Fibroblast of lung (primary cell): ENCODE measurements around the gene H2AZ2. TPM values are rescaled to one million over a fixed set of nuclear protein-coding genes. Genes with fewer than 3 reads are reported as not detected.

ENCODE experiments used
- DNase-seq, 2 donors: peaks; one replicate each; pipeline versions ENCODE4 v3.0.0 to v3.0.0-alpha.2; 2010; ENCODE audit warnings: low read depth in 2 of 2
- H2AFZ ChIP-seq: 2 replicates; pipeline ENCODE4 v1.5.1; 2012; ENCODE audit warnings: low read length, control low read depth, inconsistent platforms
- H3K27ac ChIP-seq: 2 replicates; pipeline ENCODE4 v1.5.1; 2011; ENCODE audit warnings: low read length, control low read depth; ENCODE audit not compliant: insufficient read depth
- H3K27me3 ChIP-seq: 2 replicates; pipeline ENCODE4 v1.5.1; 2011; ENCODE audit warnings: mild to moderate bottlenecking, low read length; ENCODE audit not compliant: control insufficient read depth, insufficient read depth
- H3K36me3 ChIP-seq: 2 replicates; pipeline ENCODE4 v1.5.1; 2011; ENCODE audit warnings: low read length; ENCODE audit not compliant: control insufficient read depth, insufficient read depth
- H3K4me1 ChIP-seq: 2 replicates; pipeline ENCODE4 v1.5.1; 2011; ENCODE audit warnings: low read length; ENCODE audit not compliant: control insufficient read depth, insufficient read depth; ENCODE audit errors: extremely low read depth
- H3K4me2 ChIP-seq: 2 replicates; pipeline ENCODE4 v1.5.1; 2011; ENCODE audit warnings: low read length, control low read depth; ENCODE audit not compliant: insufficient read depth; ENCODE audit errors: extremely low read depth
- H3K4me3 ChIP-seq, 4 experiments: fragments of 200-600 bp in 1 of 4; sonication (generic) in 1 of 4; replicated peaks in 1 of 4; 2 replicates each; pipeline ENCODE4 v1.5.1; 2011 to 2016; ENCODE audit warnings: low read length in 4 of 4, low read depth in 3 of 4, mild to moderate bottlenecking in 3 of 4, control low read depth in 2 of 4, inconsistent platforms in 1 of 4, mixed read lengths in 1 of 4; ENCODE audit not compliant: insufficient read depth in 1 of 4; ENCODE audit errors: control extremely low read depth in 1 of 4
- H3K79me2 ChIP-seq: 2 replicates; pipeline ENCODE4 v1.5.1; 2012; ENCODE audit warnings: mild to moderate bottlenecking, low read length, inconsistent platforms; ENCODE audit not compliant: control insufficient read depth, insufficient read depth
- H3K9ac ChIP-seq: 2 replicates; pipeline ENCODE4 v1.5.1; 2011; ENCODE audit warnings: mild to moderate bottlenecking, low read length, control low read depth; ENCODE audit not compliant: insufficient read depth
- H3K9me3 ChIP-seq: 2 replicates; pipeline ENCODE4 v1.5.1; 2012; ENCODE audit warnings: low read depth, low read length; ENCODE audit not compliant: control insufficient read depth, insufficient read depth
- H4K20me1 ChIP-seq: 2 replicates; pipeline ENCODE4 v1.5.1; 2011; ENCODE audit warnings: low read length; ENCODE audit not compliant: control insufficient read depth, insufficient read depth; ENCODE audit errors: extremely low read depth
- CTCF ChIP-seq, 2 donors: IDR thresholded peaks in 1 of 2; conservative IDR thresholded peaks in 1 of 2; 1 replicate in 1 of 2; 2 replicates in 1 of 2; pipeline ENCODE4 v1.5.1; 2011 to 2012; ENCODE audit warnings: low read length in 2 of 2, control low read depth in 1 of 2, inconsistent platforms in 1 of 2, low read depth in 1 of 2, mild to moderate bottlenecking in 1 of 2
- EZH2 ChIP-seq: IDR thresholded peaks from 2 replicates; pipeline ENCODE4 v1.5.1; 2012; ENCODE audit warnings: low read length, control low read depth, mild to moderate bottlenecking; ENCODE audit errors: missing control alignments
- polyA plus RNA-seq, 2 donors: library from polyadenylated mRNA; depleted of rRNA in 1 of 2; stranded (reverse) in 1 of 2; unstranded in 1 of 2; fragments of >200 nt; gene quantifications; 2 replicates each; pipeline ENCODE4 v1.2.1, GENCODE V29; 2011 to 2012; ENCODE audit warnings: missing spikeins in 1 of 2
- total RNA-seq: library from RNA; depleted of rRNA; stranded (reverse); fragments of >200 nt; gene quantifications from 2 replicates; pipeline ENCODE4 v1.2.1, GENCODE V29; 2014

Gene H2AZ2
- total and polyA plus RNA-seq, 2 donors (not counting 1 experiment from before 2014, with no cell fraction given): 170 to 230 TPM

GRCh38 chr7:44801890-44802289, 46.0 kb downstream of the H2AZ2 start:
- peaks cover 39% of the 10 kb centered on the region for H3K79me2 ChIP-seq
- TF ChIP-seq CTCF (conservative IDR thresholded peaks at IDR 0.05 in 1 of 2, IDR thresholded peaks at IDR 0.05 in 1 of 2; ENCODE audit: low read depth in 1 of 2, low read length in 2 of 2) (no peak), EZH2 (no peak)
- peak in 1 of 2 donors; percentile 70 for DNase-seq
- no peaks in the 10 kb centered on the region for H3K9me3 ChIP-seq
- peaks cover 16% of the 10 kb centered on the region for H3K36me3 ChIP-seq
- no peak overlapping the region for H3K4me2 ChIP-seq
- no peak overlapping the region for H3K4me3 ChIP-seq
- H2AFZ ChIP-seq: no peak overlapping the region
- no peak overlapping the region for H3K9ac ChIP-seq
- H3K27ac ChIP-seq: no peak overlapping the region
- peaks cover 8% of the 10 kb centered on the region for H4K20me1 ChIP-seq
- no peaks in the 10 kb centered on the region for H3K27me3 ChIP-seq
- peaks cover 4% of the 10 kb centered on the region for H3K4me1 ChIP-seq

GRCh38 chr7:44799939-44800338, 47.9 kb downstream of the H2AZ2 start:
- no peaks in the 10 kb centered on the region for H3K9me3 ChIP-seq
- peak overlapping the region; percentile 19 for H3K4me2 ChIP-seq
- H3K9ac ChIP-seq: no peak overlapping the region
- peaks cover 16% of the 10 kb centered on the region for H3K36me3 ChIP-seq
- no peak overlapping the region for H3K4me3 ChIP-seq
- H4K20me1 ChIP-seq: peaks cover 8% of the 10 kb centered on the region
- H3K79me2 ChIP-seq: peaks cover 44% of the 10 kb centered on the region
- no peak overlapping the region for H2AFZ ChIP-seq
- H3K27me3 ChIP-seq: no peaks in the 10 kb centered on the region
- TF ChIP-seq CTCF (conservative IDR thresholded peaks at IDR 0.05 in 1 of 2, IDR thresholded peaks at IDR 0.05 in 1 of 2; ENCODE audit: low read depth in 1 of 2, low read length in 2 of 2) (no peak), EZH2 (no peak)
- H3K4me1 ChIP-seq: peaks cover 4% of the 10 kb centered on the region
- H3K27ac ChIP-seq: no peak overlapping the region
- no peak for DNase-seq

GRCh38 chr7:44798649-44799305, 49.1 kb downstream of the H2AZ2 start:
- H3K4me3 ChIP-seq: peak overlapping the region; percentile 84 to 98 (median 94)
- H4K20me1 ChIP-seq: peaks cover 8% of the 10 kb centered on the region
- H3K79me2 ChIP-seq: peaks cover 44% of the 10 kb centered on the region
- H3K36me3 ChIP-seq: peaks cover 16% of the 10 kb centered on the region
- peak overlapping the region; percentile 26 for H3K9ac ChIP-seq
- H3K27ac ChIP-seq: peak overlapping the region; percentile 99
- peaks cover 6% of the 10 kb centered on the region for H3K4me1 ChIP-seq
- H3K9me3 ChIP-seq: no peaks in the 10 kb centered on the region
- peak in 1 of 2 donors; percentile 29 for DNase-seq
- no peak overlapping the region for H2AFZ ChIP-seq
- H3K27me3 ChIP-seq: no peaks in the 10 kb centered on the region
- peak overlapping the region; percentile 99 for H3K4me2 ChIP-seq
- no peak for TF ChIP-seq CTCF (conservative IDR thresholded peaks at IDR 0.05 in 1 of 2, IDR thresholded peaks at IDR 0.05 in 1 of 2; ENCODE audit: low read depth in 1 of 2, low read length in 2 of 2)
- TF ChIP-seq EZH2: no peak
